NCI-H1092 (cell line): Measurements from ENCODE around the gene UNC13D.
A peak's percentile ranks its signal among the peaks of the same experiment; 100 is the strongest.
"Not testable (repeated sequence)": the region's sequence is repeated elsewhere in the genome, so short reads cannot be mapped to it uniquely, and the experiment has no call there.

Source experiments
- DNase-seq: peaks from one replicate; lab custom pipeline; 2025; lab: John Stamatoyannopoulos, UW

UNC13D gene

GRCh38 chr17:75874323-75875181 is 30.3 kb upstream of the UNC13D start:
- DNase-seq: no peak

GRCh38 chr17:75873587-75874322 is 29.6 kb upstream of the UNC13D start:
- no peak for DNase-seq

- no peak for DNase-seq
Observed at GRCh38 chr17:75872434-75873351, 28.5 kb upstream of the UNC13D start.

GRCh38 chr17:75870228-75870627 is 26.0 kb upstream of the UNC13D start:
- not testable (repeated sequence) for DNase-seq

GRCh38 chr17:75869282-75870141 is 25.3 kb upstream of the UNC13D start:
- DNase-seq: peak; percentile 32

GRCh38 chr17:75868730-75869281 is 24.6 kb upstream of the UNC13D start:
- DNase-seq: not testable (repeated sequence)

GRCh38 chr17:75865404-75866188 is 21.4 kb upstream of the UNC13D start:
- DNase-seq: not testable (repeated sequence)

GRCh38 chr17:75864887-75865286 is 20.7 kb upstream of the UNC13D start:
- not testable (repeated sequence) for DNase-seq

GRCh38 chr17:75864448-75864871 is 20.3 kb upstream of the UNC13D start:
- no peak for DNase-seq

GRCh38 chr17:75861927-75862317 is 17.7 kb upstream of the UNC13D start:
- no peak for DNase-seq

- not testable (repeated sequence) for DNase-seq
Observed at GRCh38 chr17:75859358-75859757, 15.2 kb upstream of the UNC13D start.

GRCh38 chr17:75856062-75856756 is 12.0 kb upstream of the UNC13D start:
- DNase-seq: no peak

GRCh38 chr17:75855310-75856061 is 11.3 kb upstream of the UNC13D start, which contains the start of gene WBP2:
TSS of gene WBP2 (minus strand) at chr17:75855335. CDS start at chr17:75855297, 38 bp downstream.
- peak; percentile 99 for DNase-seq

- DNase-seq: no peak
Observed at GRCh38 chr17:75854881-75855309, 10.7 kb upstream of the UNC13D start.

- no peak for DNase-seq
Observed at GRCh38 chr17:75854101-75854748, 10.0 kb upstream of the UNC13D start.

- no peak for DNase-seq
Observed at GRCh38 chr17:75853433-75853832, 9.2 kb upstream of the UNC13D start.

- DNase-seq: not testable (repeated sequence)
Observed at GRCh38 chr17:75851693-75851991, 7.4 kb upstream of the UNC13D start.
